Measurements from ENCODE around the gene ODAD4.

ODAD4 gene

GRCh38 chr17:41976142-41976768 lies 45.8 kb downstream of the ODAD4 start:
- TF ChIP-seq GATA2 (IDR thresholded peaks at IDR 0.05; ENCODE audit: low read depth, low read length) (no peak), GATA3 (IDR thresholded peaks at IDR 0.05; ENCODE audit: low read depth, low read length) (no peak)

GRCh38 chr17:41977991-41978390 lies 47.6 kb downstream of the ODAD4 start:
- TF ChIP-seq GATA2 (IDR thresholded peaks at IDR 0.05; ENCODE audit: low read depth, low read length) (no peak), GATA3 (IDR thresholded peaks at IDR 0.05; ENCODE audit: low read depth, low read length) (no peak)

GRCh38 chr17:41982026-41982760 lies 51.8 kb downstream of the ODAD4 start:
- no peak for TF ChIP-seq GATA3 (IDR thresholded peaks at IDR 0.05; ENCODE audit: low read depth, low read length)
- TF ChIP-seq GATA2 (IDR thresholded peaks at IDR 0.05; ENCODE audit: low read depth, low read length), result no peak

- TF ChIP-seq GATA3 (IDR thresholded peaks at IDR 0.05; ENCODE audit: low read depth, low read length), result no peak
- TF ChIP-seq GATA2 (IDR thresholded peaks at IDR 0.05; ENCODE audit: low read depth, low read length), result no peak
Observed at GRCh38 chr17:41984454-41984853, 54.0 kb downstream of the ODAD4 start.

GRCh38 chr17:41985919-41986318 lies 55.5 kb downstream of the ODAD4 start:
- no peak for TF ChIP-seq GATA2 (IDR thresholded peaks at IDR 0.05; ENCODE audit: low read depth, low read length)
- no peak for TF ChIP-seq GATA3 (IDR thresholded peaks at IDR 0.05; ENCODE audit: low read depth, low read length)

GRCh38 chr17:41986634-41987033 lies 56.2 kb downstream of the ODAD4 start:
- TF ChIP-seq GATA2 (IDR thresholded peaks at IDR 0.05; ENCODE audit: low read depth, low read length) (no peak), GATA3 (IDR thresholded peaks at IDR 0.05; ENCODE audit: low read depth, low read length) (no peak)

GRCh38 chr17:41987642-41988041 lies 57.2 kb downstream of the ODAD4 start:
- TF ChIP-seq GATA3 (IDR thresholded peaks at IDR 0.05; ENCODE audit: low read depth, low read length) (no peak), GATA2 (IDR thresholded peaks at IDR 0.05; ENCODE audit: low read depth, low read length) (no peak)

GRCh38 chr17:41988418-41988817 lies 58.0 kb downstream of the ODAD4 start:
- no peak for TF ChIP-seq GATA2 (IDR thresholded peaks at IDR 0.05; ENCODE audit: low read depth, low read length)
- no peak for TF ChIP-seq GATA3 (IDR thresholded peaks at IDR 0.05; ENCODE audit: low read depth, low read length)

- TF ChIP-seq GATA3 (IDR thresholded peaks at IDR 0.05; ENCODE audit: low read depth, low read length), result no peak
- no peak for TF ChIP-seq GATA2 (IDR thresholded peaks at IDR 0.05; ENCODE audit: low read depth, low read length)
Observed at GRCh38 chr17:41989702-41990419, 59.4 kb downstream of the ODAD4 start.

GRCh38 chr17:41992576-41992975 lies 62.2 kb downstream of the ODAD4 start:
- TF ChIP-seq GATA3 (IDR thresholded peaks at IDR 0.05; ENCODE audit: low read depth, low read length), result no peak
- TF ChIP-seq GATA2 (IDR thresholded peaks at IDR 0.05; ENCODE audit: low read depth, low read length), result no peak

GRCh38 chr17:41996855-41997164 lies 66.4 kb downstream of the ODAD4 start:
- no peak for TF ChIP-seq GATA2 (IDR thresholded peaks at IDR 0.05; ENCODE audit: low read depth, low read length)

- TF ChIP-seq GATA2 (IDR thresholded peaks at IDR 0.05; ENCODE audit: low read depth, low read length), result no peak
- TF ChIP-seq GATA3 (IDR thresholded peaks at IDR 0.05; ENCODE audit: low read depth, low read length), result no peak
Observed at GRCh38 chr17:41998497-41998896, 68.1 kb downstream of the ODAD4 start.

- TF ChIP-seq GATA2 (IDR thresholded peaks at IDR 0.05; ENCODE audit: low read depth, low read length) (no peak), GATA3 (IDR thresholded peaks at IDR 0.05; ENCODE audit: low read depth, low read length) (no peak)
Observed at GRCh38 chr17:42000413-42001133, 70.2 kb downstream of the ODAD4 start.

- TF ChIP-seq GATA2 (IDR thresholded peaks at IDR 0.05; ENCODE audit: low read depth, low read length) (no peak), GATA3 (IDR thresholded peaks at IDR 0.05; ENCODE audit: low read depth, low read length) (no peak)
Observed at GRCh38 chr17:42001729-42002128, 71.3 kb downstream of the ODAD4 start.

All from SH-SY5Y (cell line).